Measurements from ENCODE around the gene PCSK6.

- no peak for TF ChIP-seq POLR2A (IDR thresholded peaks at IDR 0.05)
- no peak for TF ChIP-seq CTCF (IDR thresholded peaks at IDR 0.05)
Observed at GRCh38 chr15:101323793-101324523, 165.5 kb downstream of the PCSK6 start.

Data from uterus (tissue), 2 donors.